Lung (tissue), 12 donors: ENCODE data around the gene PPP1R15A. TPM values are rescaled to one million over a fixed set of nuclear protein-coding genes. Genes with fewer than 3 reads are reported as not detected.
"Not testable (repeated sequence)": the region's sequence is repeated elsewhere in the genome, so short reads cannot be mapped to it uniquely, and the experiment has no call there.

Experiments
- ATAC-seq: fragments of 200-7000 bp; cut with Tn5 transposase; one replicate; pipeline ENCODE4 v1.9.1; 2020; ENCODE audit warnings: moderate number of reproducible peaks; ENCODE audit not compliant: insufficient read depth, low FRiP score
- DNase-seq, 3 donors: peaks; one replicate each; pipeline ENCODE4 v3.0.0-alpha.2; 2013 to 2017
- H3K27ac ChIP-seq, 2 donors: one replicate each; pipeline ENCODE4 v1.5.1; 2013; ENCODE audit warnings: mild to moderate bottlenecking in 2 of 2, moderate library complexity in 2 of 2, control low read depth in 1 of 2, inconsistent platforms in 1 of 2, low read depth in 1 of 2, low read length in 1 of 2
- H3K27me3 ChIP-seq, 3 donors: one replicate each; pipeline ENCODE4 v1.5.1; 2013; ENCODE audit warnings: low read length in 2 of 3; ENCODE audit not compliant: control insufficient read depth in 3 of 3, insufficient read depth in 3 of 3
- H3K36me3 ChIP-seq, 4 donors: one replicate each; pipeline ENCODE4 v1.5.1; 2013; ENCODE audit warnings: low read length in 4 of 4, mild to moderate bottlenecking in 1 of 4, moderate library complexity in 1 of 4; ENCODE audit not compliant: control insufficient read depth in 4 of 4, insufficient read depth in 4 of 4
- H3K4me1 ChIP-seq, 5 donors: one replicate each; pipeline ENCODE4 v1.5.1; 2013; ENCODE audit warnings: low read length in 5 of 5, mild to moderate bottlenecking in 2 of 5, moderate library complexity in 1 of 5; ENCODE audit not compliant: control insufficient read depth in 5 of 5, insufficient read depth in 5 of 5
- H3K4me3 ChIP-seq: one replicate; pipeline ENCODE4 v1.5.1; 2013; ENCODE audit warnings: mild to moderate bottlenecking, control low read depth, moderate library complexity
- H3K9ac ChIP-seq, 2 donors: one replicate each; pipeline ENCODE4 v1.5.1; 2013; ENCODE audit warnings: low read length in 2 of 2, control low read depth in 1 of 2; ENCODE audit not compliant: insufficient read depth in 1 of 2
- H3K9me3 ChIP-seq, 4 donors: one replicate each; pipeline ENCODE4 v1.5.1; 2013; ENCODE audit warnings: low read length in 3 of 4, mild to moderate bottlenecking in 1 of 4, moderate library complexity in 1 of 4; ENCODE audit not compliant: control insufficient read depth in 4 of 4, insufficient read depth in 3 of 4
- CTCF ChIP-seq: IDR thresholded peaks from 2 replicates; pipeline ENCODE4 v1.5.1; 2012; ENCODE audit warnings: mild to moderate bottlenecking; ENCODE audit errors: control extremely low read depth, extremely low read depth
- WGBS, 2 donors: extraction: QIAGEN DNeasy Blood & Tissue Kit; methylation state at CpG; one replicate each; pipeline ENCODE4 v1.1.7; 2013; 5-methylcytosine and 5-hydroxymethylcytosine counted together
- polyA plus RNA-seq, 2 donors: library from polyadenylated mRNA; stranded (reverse); fragments of 200-250 nt; gene quantifications; one replicate each; pipeline ENCODE4 v1.2.1, GENCODE V29; 2013
- total RNA-seq, 2 donors: library from RNA; depleted of rRNA in 1 of 2; stranded (reverse); fragments of >200 nt in 1 of 2; gene quantifications; one replicate each; pipeline ENCODE4 v1.2.1, GENCODE V29; 2014 to 2021
- donor health status: control.
- donor health status: control.
- donor health status: Bipolar disorder and iron deficiency.
- donor health status: healthy.
- donor health status: DM: yes; HTN: yes; CAD: no.

PPP1R15A gene
- total and polyA plus RNA-seq, 4 donors = 101 to 208 (median 153) TPM

DNA sequence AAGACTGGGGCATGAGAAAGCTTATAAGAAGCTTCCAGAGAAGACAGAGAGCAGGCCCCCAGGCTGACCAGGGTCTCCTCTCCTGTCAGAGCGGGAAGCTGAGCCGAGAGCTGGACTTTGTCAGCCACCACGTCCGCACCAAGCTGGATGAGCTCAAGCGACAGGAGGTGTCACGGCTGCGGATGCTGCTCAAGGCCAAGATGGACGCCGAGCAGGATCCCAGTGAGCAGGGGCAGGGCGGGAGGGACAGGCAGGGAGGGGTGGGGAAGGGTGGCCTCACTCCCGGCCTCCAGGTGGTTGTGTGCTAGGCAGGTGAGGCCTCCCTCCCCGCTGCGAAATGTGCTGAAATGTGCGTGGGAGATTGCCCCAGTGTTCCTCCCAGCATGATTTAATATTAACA is 33.4 kb downstream of the PPP1R15A start:
- peak overlapping the region in 1 of 2 donors; percentile 26 for H3K27ac ChIP-seq
- DNase-seq = no peak

DNA sequence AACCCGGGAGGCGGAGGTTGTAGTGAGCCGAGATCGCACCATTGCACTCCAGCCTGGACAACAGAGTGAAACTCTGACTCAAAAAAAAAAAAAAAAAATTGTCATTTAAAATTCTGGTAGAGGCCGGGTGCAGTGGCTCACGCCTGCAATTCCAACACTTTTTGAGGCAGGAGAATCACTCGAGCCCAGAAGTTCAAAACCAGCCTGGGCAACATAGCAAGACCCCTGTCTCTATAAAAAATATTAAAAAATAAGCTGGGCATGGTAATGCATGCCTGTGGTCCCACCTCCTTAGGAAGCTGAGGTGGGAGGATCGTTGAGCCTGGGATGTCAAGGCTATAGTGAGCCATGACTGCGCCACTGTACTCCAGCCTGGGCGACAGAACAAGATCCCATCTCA is 34.1 kb downstream of the PPP1R15A start:
- peaks cover 9 to 49% (median 29%) of the 10 kb centered on the region in 4 donors for H3K36me3 ChIP-seq
- no peak for TF ChIP-seq CTCF

More for the DNA sequence above, 33.4 kb downstream of the PPP1R15A start:
- ATAC-seq = no peak
- H3K9me3 ChIP-seq = no peaks in the 10 kb centered on the region
- peaks cover 9 to 44% (median 23%) of the 10 kb centered on the region in 4 donors for H3K36me3 ChIP-seq
- peaks cover 0 to 17% (median 5%) of the 10 kb centered on the region in 5 donors for H3K4me1 ChIP-seq
- H3K4me3 ChIP-seq = no peak overlapping the region
- WGBS, 2 donors = 82 to 89% methylated on average over 14 of the region's 14 CpGs
- no peak for TF ChIP-seq CTCF
- no peak overlapping the region for H3K9ac ChIP-seq
- no peaks in the 10 kb centered on the region for H3K27me3 ChIP-seq

DNA sequence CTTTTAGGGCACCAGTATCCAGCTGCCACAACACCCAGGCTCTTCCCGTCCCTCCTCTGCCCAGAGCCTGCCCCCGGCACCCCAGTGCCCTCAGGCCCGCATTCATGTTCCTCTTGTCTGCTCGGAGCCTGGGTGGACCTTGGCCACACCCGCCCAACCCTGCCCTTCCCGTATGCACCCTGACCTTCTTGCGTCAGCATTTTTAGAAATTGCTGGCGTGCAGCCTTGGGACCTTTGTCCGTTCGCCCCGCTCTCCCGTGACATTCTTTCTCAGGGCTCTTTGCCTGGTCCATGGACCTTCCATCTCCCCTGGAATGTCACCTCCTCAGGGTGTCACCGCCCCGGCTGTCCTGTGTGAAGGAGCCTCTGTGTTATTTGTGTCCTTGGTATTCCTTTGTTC is 35.5 kb downstream of the PPP1R15A start:
- Histone ChIP-seq H3K36me3 (peaks cover 9 to 50% (median 34%) of the 10 kb centered on the region in 4 donors), H3K27ac (peak overlapping the region in 1 of 2 donors; percentile 75)
- no peak for DNase-seq

More for the DNA sequence above, 34.1 kb downstream of the PPP1R15A start:
- no peak for ATAC-seq
- H3K9ac ChIP-seq = no peak overlapping the region
- WGBS, 2 donors = 96 to 97% methylated on average over 10 of the region's 10 CpGs
- H3K4me3 ChIP-seq = no peak overlapping the region
- no peak overlapping the region for H3K27ac ChIP-seq
- no peaks in the 10 kb centered on the region for H3K9me3 ChIP-seq
- no peak for DNase-seq
- peaks cover 0 to 17% (median 0%) of the 10 kb centered on the region in 5 donors for H3K4me1 ChIP-seq
- H3K27me3 ChIP-seq = no peaks in the 10 kb centered on the region

DNA sequence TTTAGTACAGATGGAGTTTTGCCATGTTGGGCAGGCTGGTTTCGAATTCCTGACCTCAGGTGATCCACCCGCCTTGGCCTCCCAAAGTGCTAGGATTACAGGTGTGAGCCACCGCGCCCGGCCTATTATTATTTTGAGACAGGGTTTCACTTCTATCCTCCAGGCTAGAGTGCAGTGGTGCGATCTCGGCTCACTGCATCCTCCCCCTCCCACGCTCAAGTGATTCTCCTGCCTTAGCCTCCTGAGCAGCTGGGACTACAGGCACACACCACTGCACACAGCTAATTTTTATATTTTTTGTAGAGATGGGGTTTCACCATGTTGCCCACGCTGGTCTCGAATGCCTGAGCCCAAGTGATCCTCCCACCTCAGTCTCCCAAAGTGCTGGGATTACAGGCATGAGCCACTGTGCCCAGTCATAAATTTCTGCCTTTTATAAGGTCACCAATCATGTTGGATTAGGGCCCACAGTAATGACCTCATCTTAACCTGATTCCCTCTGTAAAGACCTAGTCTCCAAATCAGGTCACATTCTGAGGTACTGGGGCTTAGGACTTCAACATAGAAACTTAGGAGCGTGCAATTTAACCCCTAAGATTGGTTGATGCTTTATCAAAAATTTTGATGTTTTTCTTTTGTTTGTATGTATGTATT is 37.3 kb downstream of the PPP1R15A start:
- not testable (repeated sequence) for DNase-seq, H3K9me3 ChIP-seq, ATAC-seq, H3K4me1 ChIP-seq, H3K27me3 ChIP-seq, H3K4me3 ChIP-seq, H3K9ac ChIP-seq
- Histone ChIP-seq H3K27ac (peak overlapping the region in 1 of 2 donors; percentile 61), H3K36me3 (peaks cover 9 to 61% (median 43%) of the 10 kb centered on the region in 4 donors)
- 94 to 97% methylated on average over 11 of the region's 11 CpGs for WGBS, 2 donors

More for the DNA sequence above, 35.5 kb downstream of the PPP1R15A start:
- no peak overlapping the region for H3K9ac ChIP-seq
- no peaks in the 10 kb centered on the region for H3K27me3 ChIP-seq
- no peaks in the 10 kb centered on the region for H3K9me3 ChIP-seq
- no peak overlapping the region for H3K4me3 ChIP-seq
- no peak for TF ChIP-seq CTCF
- H3K4me1 ChIP-seq = peaks cover 0 to 10% (median 0%) of the 10 kb centered on the region in 5 donors
- 70 to 79% methylated on average over 14 of the region's 14 CpGs for WGBS, 2 donors
- ATAC-seq = peak; percentile 59
